ENCODE data around the gene MED20.
A peak's percentile ranks its signal among the peaks of the same experiment; 100 is the strongest.

The MED20 gene

GRCh38 chr6:41941280-41942066 lies 20.5 kb upstream of the MED20 start, which contains the start of gene CCND3:
Gene CCND3, minus strand, starts transcription at chr6:41941808. Its CDS starts 159 bp downstream, at chr6:41941649.
- peak; percentile 69 to 82 for DNase-seq (ENCODE audit: low read depth in 1 of 2, low spot score in 1 of 2)

- no peak for DNase-seq (ENCODE audit: low read depth in 1 of 2, low spot score in 1 of 2)
Measured at GRCh38 chr6:41940759-41941279, 19.9 kb upstream of the MED20 start.

- DNase-seq (ENCODE audit: low read depth in 1 of 2, low spot score in 1 of 2): no peak
Measured at GRCh38 chr6:41939848-41940758, 19.2 kb upstream of the MED20 start.

- no peak for DNase-seq (ENCODE audit: low read depth in 1 of 2, low spot score in 1 of 2)
Measured at GRCh38 chr6:41939176-41939847, 18.4 kb upstream of the MED20 start.

- DNase-seq (ENCODE audit: low read depth in 1 of 2, low spot score in 1 of 2): no peak
Measured at GRCh38 chr6:41938590-41939175, 17.7 kb upstream of the MED20 start.

- no peak for DNase-seq (ENCODE audit: low read depth in 1 of 2, low spot score in 1 of 2)
Measured at GRCh38 chr6:41937861-41938574, 17.1 kb upstream of the MED20 start.

- DNase-seq (ENCODE audit: low read depth in 1 of 2, low spot score in 1 of 2): no peak
Measured at GRCh38 chr6:41937472-41937860, 16.5 kb upstream of the MED20 start.

- peak in 1 of 2 donors; percentile 63 for DNase-seq (ENCODE audit: low read depth in 1 of 2, low spot score in 1 of 2)
Measured at GRCh38 chr6:41936073-41936837, 15.3 kb upstream of the MED20 start.

- no peak for DNase-seq (ENCODE audit: low read depth in 1 of 2, low spot score in 1 of 2)
Measured at GRCh38 chr6:41935685-41936072, 14.7 kb upstream of the MED20 start.

- DNase-seq (ENCODE audit: low read depth in 1 of 2, low spot score in 1 of 2): no peak
Measured at GRCh38 chr6:41935193-41935574, 14.2 kb upstream of the MED20 start.

- DNase-seq (ENCODE audit: low read depth in 1 of 2, low spot score in 1 of 2): no peak
Measured at GRCh38 chr6:41934278-41935192, 13.6 kb upstream of the MED20 start.

- no peak for DNase-seq (ENCODE audit: low read depth in 1 of 2, low spot score in 1 of 2)
Measured at GRCh38 chr6:41932378-41932777, 11.4 kb upstream of the MED20 start.

- DNase-seq (ENCODE audit: low read depth in 1 of 2, low spot score in 1 of 2): no peak
Measured at GRCh38 chr6:41931792-41932191, 10.9 kb upstream of the MED20 start.

- no peak for DNase-seq (ENCODE audit: low read depth in 1 of 2, low spot score in 1 of 2)
Measured at GRCh38 chr6:41929924-41930323, 9.0 kb upstream of the MED20 start.

- no peak for DNase-seq (ENCODE audit: low read depth in 1 of 2, low spot score in 1 of 2)
Measured at GRCh38 chr6:41927253-41927652, 6.3 kb upstream of the MED20 start.

- DNase-seq (ENCODE audit: low read depth in 1 of 2, low spot score in 1 of 2): no peak
Measured at GRCh38 chr6:41922154-41922553, 1.2 kb upstream of the MED20 start.

GRCh38 chr6:41921712-41921998 lies 716 bp upstream of the MED20 start:
- DNase-seq (ENCODE audit: low read depth in 1 of 2, low spot score in 1 of 2): no peak

- DNase-seq (ENCODE audit: low read depth in 1 of 2, low spot score in 1 of 2): no peak
Measured at GRCh38 chr6:41917528-41917927, 3.4 kb downstream of the MED20 start.
